Panc1 (cell line): ENCODE results near the gene TMEM266. TPM values are rescaled to one million over a fixed set of nuclear protein-coding genes. Genes with fewer than 3 reads are reported as not detected.

Experiments
- ATAC-seq: fragments of 200-7000 bp; cut with Tn5 transposase; 2 replicates; pipeline ENCODE4 v1.9.1; 2020; ENCODE audit warnings: mild to moderate bottlenecking, moderate library complexity
- BruUV-seq: library from RNA; stranded (reverse); fragments of 400-500 nt; replicated peaks from 2 replicates; lab custom pipeline; 2021; lab: Mats Ljungman, UMichigan
- CTCF ChIA-PET: fragments of 300-600 bp; sonication (Branson Sonifier 250); formaldehyde crosslinking; loops from one replicate; lab custom pipeline; 2022; ENCODE audit warnings: antibody characterized with exemption; lab: Charles Lee
- POLR2A ChIA-PET: fragments of 300-600 bp; sonication (Branson Sonifier 250); formaldehyde crosslinking; loops from one replicate; lab custom pipeline; 2022; ENCODE audit warnings: antibody characterized with exemption; lab: Charles Lee
- DNase-seq: peaks from one replicate; pipeline ENCODE4 v3.0.0-alpha.2; 2010; ENCODE audit warnings: low read depth, low spot score
- H3K27ac ChIP-seq: 2 replicates; pipeline ENCODE4 v1.5.1; 2011; ENCODE audit warnings: mild to moderate bottlenecking, low read length, inconsistent platforms
- H3K27me3 ChIP-seq: fragments of 200-500 bp; sonication (Bioruptor generic); 2 replicates; pipeline ENCODE4 v1.6.0; 2014; ENCODE audit warnings: low read length, inconsistent platforms; ENCODE audit not compliant: control insufficient read depth, insufficient read depth
- H3K36me3 ChIP-seq: fragments of 200-500 bp; sonication (Bioruptor generic); 2 replicates; pipeline ENCODE4 v1.5.1; 2014; ENCODE audit warnings: inconsistent platforms, mild to moderate bottlenecking, low read length, moderate library complexity; ENCODE audit not compliant: control insufficient read depth, insufficient read depth
- H3K4me1 ChIP-seq: 2 replicates; pipeline ENCODE4 v1.5.1; 2011; ENCODE audit warnings: inconsistent platforms, mild to moderate bottlenecking, low read length, moderate library complexity; ENCODE audit not compliant: control insufficient read depth, insufficient read depth
- H3K4me3 ChIP-seq, 2 experiments: 2 replicates each; pipeline ENCODE4 v1.5.1; 2011 to 2012; ENCODE audit warnings: low read depth in 2 of 2, low read length in 2 of 2, mild to moderate bottlenecking in 2 of 2, inconsistent platforms in 1 of 2, moderate library complexity in 1 of 2
- H3K9me3 ChIP-seq: fragments of 200-500 bp; sonication (Bioruptor generic); 2 replicates; pipeline ENCODE4 v1.5.1; 2014; ENCODE audit warnings: low read depth, mild to moderate bottlenecking, inconsistent platforms, low read length, moderate library complexity; ENCODE audit not compliant: control insufficient read depth, insufficient read depth
- CTCF ChIP-seq: fragments of 450-650 bp; IDR thresholded peaks from 2 replicates; pipeline ENCODE4 v1.5.1; 2017; ENCODE audit warnings: mild to moderate bottlenecking
- POLR2AphosphoS5 ChIP-seq: IDR thresholded peaks from 2 replicates; pipeline ENCODE4 v1.6.1; 2012; ENCODE audit warnings: mild to moderate bottlenecking, low read depth, low read length, moderate library complexity
- REST ChIP-seq, 2 experiments: IDR thresholded peaks; 2 replicates each; pipeline ENCODE4 v1.6.1; 2011 to 2012; ENCODE audit warnings: low read depth in 2 of 2, control low read depth in 1 of 2, low read length in 1 of 2, mild to moderate bottlenecking in 1 of 2, moderate library complexity in 1 of 2; ENCODE audit not compliant: insufficient read depth in 1 of 2
- SIN3A ChIP-seq: IDR thresholded peaks from 2 replicates; pipeline ENCODE4 v1.6.1; 2012; ENCODE audit warnings: low read depth, mild to moderate bottlenecking, low read length, moderate library complexity, borderline replicate concordance; ENCODE audit not compliant: insufficient read depth
- TCF7L2 ChIP-seq: IDR thresholded peaks from 2 replicates; pipeline ENCODE4 v1.6.1; 2011; ENCODE audit warnings: mild to moderate bottlenecking, low read depth, low read length, inconsistent platforms
- in situ Hi-C: cut with HindIII; loops from 2 replicates; pipeline ENCODE4 v1.10.0; 2016; ENCODE audit warnings: low sequenced_read_pairs, low pct_unique_long_range_greater_than_20kb
- intact Hi-C: fragments of 100-400 bp; cut with micrococcal nuclease; formaldehyde crosslinking; loops from one replicate; pipeline ENCODE4 v1.10.0; 2022; ENCODE audit not compliant: unreplicated experiment
- total RNA-seq: library from RNA; stranded (reverse); gene quantifications from one replicate; pipeline ENCODE4 v1.2.1, GENCODE V29; 2021; ENCODE audit not compliant: unreplicated experiment

Gene TMEM266
- total RNA-seq, 1 experiment from 2014 or later, result 0.21 TPM

- H3K27ac ChIP-seq, result no peak overlapping the region
- ATAC-seq (no peak), DNase-seq (no peak)
- in situ Hi-C loops (no loop called here), intact Hi-C loops (loop anchor here (5.0 to 10.0 kb wide), 2 partner anchors 96 to 628 kb away; no protein-coding TSS in a partner anchor)
- H3K27me3 ChIP-seq, result no peaks in the 10 kb centered on the region
- no peak overlapping the region for H3K4me3 ChIP-seq
- no peak for TF ChIP-seq SIN3A
- TF ChIP-seq REST (IDR thresholded peaks at IDR 0.05; ENCODE audit: insufficient read depth in 1 of 2, low read depth in 2 of 2, low read length in 1 of 2), result no peak
- no peak for TF ChIP-seq POLR2AphosphoS5
- TF ChIP-seq CTCF, result no peak
- no peak for TF ChIP-seq TCF7L2
- ChIA-PET CTCF (interaction anchor here (0.9 kb wide), 1 partner anchor 94 kb away, joined by 7 read pairs; no protein-coding TSS in a partner anchor), POLR2A (no interaction called here)
- no peaks in the 10 kb centered on the region for H3K4me1 ChIP-seq
- no peaks in the 10 kb centered on the region for H3K36me3 ChIP-seq
- H3K9me3 ChIP-seq, result no peaks in the 10 kb centered on the region
- BruUV-seq, result no TSS peak
These were observed 176.6 kb downstream of the TMEM266 start for GRCh38 chr15:76236350-76236749.

- in situ Hi-C loops (no loop called here), intact Hi-C loops (loop anchor here (5.0 to 10.0 kb wide), 2 partner anchors 93 to 625 kb away; no protein-coding TSS in a partner anchor)
- Histone ChIP-seq H3K27me3 (no peaks in the 10 kb centered on the region), H3K9me3 (no peaks in the 10 kb centered on the region), H3K36me3 (no peaks in the 10 kb centered on the region), H3K4me1 (no peaks in the 10 kb centered on the region), H3K4me3 (no peak overlapping the region), H3K27ac (no peak overlapping the region)
- no peak for DNase-seq
- ATAC-seq, result no peak
- POLR2A ChIA-PET, result no interaction called here
- CTCF ChIA-PET, result no interaction called here
- BruUV-seq, result no TSS peak
- no peak for TF ChIP-seq TCF7L2
- no peak for TF ChIP-seq SIN3A
- TF ChIP-seq CTCF, result no peak
- no peak for TF ChIP-seq POLR2AphosphoS5
- TF ChIP-seq REST (IDR thresholded peaks at IDR 0.05; ENCODE audit: insufficient read depth in 1 of 2, low read depth in 2 of 2, low read length in 1 of 2), result no peak
These were observed 180.0 kb downstream of the TMEM266 start for GRCh38 chr15:76239786-76240185.
